GM18868 (cell line): ENCODE measurements around the gene L3MBTL4.

Source experiments
- ATAC-seq: cut with Tn5 transposase; IDR thresholded peaks from one replicate; pipeline ENCODE4 v1.9.1; 2021; ENCODE audit warnings: mild to moderate bottlenecking, moderate library complexity; ENCODE audit not compliant: unreplicated experiment

L3MBTL4 gene

DNA sequence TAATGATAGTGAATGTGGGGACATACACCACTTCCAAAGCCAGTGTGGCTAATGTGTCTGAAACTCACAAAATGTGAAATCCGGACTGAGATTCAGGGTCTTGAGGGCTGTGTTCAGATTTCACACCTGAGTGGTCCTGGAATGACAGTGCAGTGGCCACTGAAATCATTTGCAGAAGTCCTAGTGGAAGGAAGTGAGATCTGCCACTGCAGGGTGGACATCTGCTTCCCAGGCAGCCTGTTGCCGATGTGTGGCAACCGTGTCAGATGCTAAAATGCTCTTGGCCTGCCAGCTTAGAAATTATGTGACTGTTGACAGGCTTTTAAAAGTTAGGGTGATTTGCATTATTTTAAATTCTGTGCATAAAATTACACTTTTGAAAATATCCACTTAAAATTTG lies 441.6 kb downstream of the L3MBTL4 start:
- peak; percentile 15 for ATAC-seq

GRCh38 chr18:5972298-5972697 lies 442.4 kb downstream of the L3MBTL4 start:
- ATAC-seq, result peak; percentile 39

DNA sequence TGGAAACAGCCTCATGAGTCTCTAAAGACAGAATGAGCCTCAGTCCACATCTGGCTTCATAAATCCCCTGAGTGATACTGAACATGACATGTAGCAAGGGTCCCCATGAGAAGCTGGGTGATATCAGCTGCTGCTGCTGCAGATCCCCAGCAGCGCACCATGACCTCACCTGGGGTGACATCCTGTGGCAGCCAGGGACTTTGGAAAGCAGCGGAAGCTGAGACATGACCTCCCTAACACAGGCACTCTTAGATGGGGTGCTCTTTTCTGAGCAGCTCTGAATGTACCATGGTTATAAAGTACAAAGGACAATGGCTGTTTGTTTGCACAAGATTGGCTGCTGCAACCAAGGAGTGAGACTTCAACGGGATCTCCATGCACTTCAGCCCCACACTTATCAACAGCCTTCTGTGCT lies 444.7 kb downstream of the L3MBTL4 start:
- ATAC-seq, result no peak

DNA sequence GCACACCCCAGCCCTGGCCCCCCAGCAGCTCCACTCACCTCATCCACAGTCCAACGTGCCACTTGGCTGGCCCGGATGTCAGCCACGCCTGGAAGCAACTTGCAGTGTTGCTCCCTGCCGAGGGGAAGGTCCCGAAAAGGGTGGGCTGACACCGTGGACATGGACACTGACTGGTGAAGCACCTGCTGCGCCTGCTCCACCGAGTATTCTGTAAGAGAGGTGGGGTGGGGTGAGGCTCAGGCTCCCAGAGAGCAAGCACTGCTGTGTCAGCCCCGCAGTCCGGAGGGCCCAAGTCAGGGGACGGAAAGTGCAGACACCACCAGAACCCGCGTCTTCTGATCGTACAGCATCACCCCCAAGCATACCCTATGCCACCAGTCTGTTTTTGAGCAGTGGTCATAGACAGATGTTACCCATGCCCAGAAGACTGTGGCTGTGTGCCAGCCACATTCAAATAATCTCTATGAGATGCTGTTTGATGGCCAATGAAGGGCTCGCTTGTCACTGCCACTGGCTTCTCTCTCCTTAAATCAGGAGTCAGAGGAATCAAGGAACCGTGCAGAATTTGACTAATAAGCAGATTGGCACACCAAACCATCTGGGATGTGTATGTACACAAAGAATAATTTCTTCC lies 445.2 kb downstream of the L3MBTL4 start:
- ATAC-seq, result no peak

DNA sequence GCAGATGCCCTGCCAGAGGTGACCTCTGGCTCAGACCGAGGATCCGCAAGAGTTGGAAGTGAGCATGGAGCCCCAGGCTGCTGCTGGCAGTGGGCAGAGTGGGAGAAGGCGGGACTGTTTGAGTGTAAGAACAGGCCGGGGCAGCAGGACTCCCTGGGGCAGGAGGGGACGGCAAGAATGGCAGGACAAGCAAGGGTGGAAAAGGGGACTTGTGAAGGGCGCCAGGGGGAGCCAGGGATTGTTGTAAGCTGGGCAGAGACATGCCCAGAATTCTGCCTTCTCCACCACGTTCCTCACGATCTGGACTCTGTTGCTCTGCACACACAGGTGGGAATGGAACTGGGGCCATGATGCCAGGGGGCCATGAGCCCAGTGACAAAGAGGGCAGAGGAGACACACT lies 447.0 kb downstream of the L3MBTL4 start:
- no peak for ATAC-seq

GRCh38 chr18:5967007-5967406 lies 447.7 kb downstream of the L3MBTL4 start:
- no peak for ATAC-seq

DNA sequence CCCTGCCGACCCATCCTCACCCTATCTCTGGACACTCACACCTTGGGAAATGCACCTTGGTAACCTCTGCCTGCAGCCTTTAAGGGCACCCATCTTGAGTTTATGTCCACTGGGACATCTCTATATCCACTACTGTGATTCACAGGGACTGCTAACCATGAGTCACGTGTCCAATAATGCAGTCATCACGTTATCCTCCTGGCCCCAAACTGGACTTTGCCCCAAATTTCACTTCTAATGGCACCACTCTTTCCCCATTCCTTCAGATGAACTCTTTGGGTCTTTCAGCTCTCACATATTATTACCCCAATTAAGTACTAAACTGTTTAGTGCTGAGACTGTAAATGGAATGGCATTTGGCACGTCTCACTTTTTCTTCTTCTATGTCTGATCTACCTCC lies 448.2 kb downstream of the L3MBTL4 start:
- ATAC-seq, result no peak

- ATAC-seq, result no peak
Measured at GRCh38 chr18:5964996-5965395, 449.7 kb downstream of the L3MBTL4 start.

- no peak for ATAC-seq
Measured at GRCh38 chr18:5964596-5964995, 450.1 kb downstream of the L3MBTL4 start.

DNA sequence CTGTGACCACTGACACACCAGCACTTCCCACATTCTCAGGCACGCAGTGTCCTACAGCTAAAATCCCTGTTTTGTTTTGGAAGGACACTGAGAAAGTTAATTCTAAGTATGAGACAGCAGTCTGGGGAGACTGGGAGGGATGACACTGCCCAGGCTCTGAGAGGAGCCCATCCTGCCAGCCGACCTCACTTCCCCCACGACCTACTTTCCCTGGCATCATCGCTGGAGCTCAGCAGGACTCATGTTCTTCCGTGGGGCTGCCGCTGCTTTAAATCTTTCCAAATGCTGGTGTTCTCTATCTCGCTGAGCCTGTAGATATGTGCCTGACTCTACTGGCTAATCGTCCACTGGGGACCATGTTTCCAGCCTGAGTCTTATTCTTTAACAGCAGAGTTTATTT lies 450.6 kb downstream of the L3MBTL4 start:
- ATAC-seq, result no peak

GRCh38 chr18:5963267-5963666 lies 451.4 kb downstream of the L3MBTL4 start:
- ATAC-seq, result no peak

GRCh38 chr18:5962362-5962761 lies 452.3 kb downstream of the L3MBTL4 start:
- no peak for ATAC-seq

DNA sequence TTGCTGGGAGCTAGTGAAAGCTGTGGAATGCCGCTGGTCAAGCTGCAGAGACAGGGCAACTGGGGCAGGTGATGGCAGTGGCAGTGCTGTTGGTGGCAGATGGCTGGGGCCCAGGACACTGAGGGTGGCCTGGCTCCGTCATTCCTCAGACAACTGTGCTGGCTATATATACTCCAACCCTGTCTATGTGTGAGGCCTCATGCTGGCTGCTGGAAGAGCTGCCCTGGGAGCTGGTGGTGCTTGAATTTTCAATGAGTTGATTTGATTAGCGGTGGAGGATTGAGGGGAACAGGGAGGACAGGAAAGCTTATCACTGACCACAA lies 452.9 kb downstream of the L3MBTL4 start:
- no peak for ATAC-seq

- ATAC-seq, result no peak
Measured at GRCh38 chr18:5961097-5961827, 453.4 kb downstream of the L3MBTL4 start.

DNA sequence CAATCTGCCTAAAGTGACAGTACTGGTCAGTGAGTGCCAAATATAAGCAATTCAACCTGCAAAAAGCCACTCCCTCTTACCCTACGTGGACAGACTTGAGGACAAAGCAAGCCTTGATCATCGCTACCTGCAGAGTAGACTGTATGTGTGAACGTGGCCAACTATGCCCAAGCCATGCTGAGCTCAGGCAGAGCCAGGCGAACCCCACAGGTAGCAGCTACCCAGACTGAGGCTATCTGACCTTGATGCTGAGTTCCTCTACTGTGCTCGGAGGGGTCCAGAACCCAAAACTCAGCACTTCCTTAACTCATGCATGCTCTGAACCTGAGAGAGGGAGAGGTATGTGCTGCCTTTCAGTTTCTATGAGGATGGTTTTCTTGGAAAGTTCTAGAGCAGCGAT lies 455.9 kb downstream of the L3MBTL4 start:
- ATAC-seq, result no peak

- ATAC-seq, result no peak
Measured at GRCh38 chr18:5955861-5956260, 458.9 kb downstream of the L3MBTL4 start.

DNA sequence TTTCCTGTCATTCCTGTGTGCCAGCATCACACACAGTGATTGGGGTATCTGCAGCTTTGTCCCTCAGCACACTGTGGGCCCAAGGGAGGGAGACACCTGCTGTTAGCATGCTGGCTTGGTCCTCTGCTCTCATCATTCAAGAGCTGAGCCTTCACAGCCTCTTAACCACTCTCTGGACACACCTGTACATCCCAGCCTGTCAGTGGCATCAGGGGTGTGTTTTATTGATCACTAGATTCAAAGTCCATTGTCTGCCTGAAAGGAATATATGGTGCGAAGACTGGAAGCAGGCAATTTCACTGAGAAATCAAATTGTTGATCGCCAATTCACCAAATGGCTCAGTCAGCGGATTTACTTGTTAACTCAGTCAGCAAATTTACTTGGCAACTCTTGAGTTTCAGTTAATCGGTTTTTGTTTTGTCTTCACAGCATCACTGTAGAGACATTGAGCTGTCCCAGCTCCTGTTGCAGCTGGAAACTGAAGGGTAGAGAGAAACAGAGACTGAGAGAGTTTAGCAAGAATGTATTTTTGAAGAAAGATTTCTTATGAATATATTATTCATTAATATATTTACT lies 463.1 kb downstream of the L3MBTL4 start:
- ATAC-seq, result no peak

DNA sequence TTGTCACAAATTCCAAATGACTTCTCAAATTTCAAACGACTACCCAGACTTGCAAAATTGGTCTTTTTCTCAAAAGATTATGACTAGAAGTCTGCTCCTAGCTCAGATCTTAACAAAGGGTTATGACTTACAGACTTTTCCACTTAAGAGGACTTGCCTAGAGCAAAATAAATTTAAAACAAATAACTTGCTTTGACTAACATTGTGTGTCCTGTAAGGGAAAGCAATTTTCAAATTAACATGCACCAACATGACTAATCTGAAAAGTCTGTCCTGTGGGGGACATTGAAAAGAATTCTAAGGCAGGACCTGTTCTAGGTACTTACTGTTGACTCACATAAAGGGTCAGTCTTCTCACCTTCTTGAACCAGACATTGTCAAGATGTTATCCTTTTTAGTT lies 465.9 kb downstream of the L3MBTL4 start:
- no peak for ATAC-seq

- no peak for ATAC-seq
Measured at GRCh38 chr18:5948237-5948636, 466.5 kb downstream of the L3MBTL4 start.

- ATAC-seq, result no peak
Measured at GRCh38 chr18:5944448-5944847, 470.3 kb downstream of the L3MBTL4 start.

DNA sequence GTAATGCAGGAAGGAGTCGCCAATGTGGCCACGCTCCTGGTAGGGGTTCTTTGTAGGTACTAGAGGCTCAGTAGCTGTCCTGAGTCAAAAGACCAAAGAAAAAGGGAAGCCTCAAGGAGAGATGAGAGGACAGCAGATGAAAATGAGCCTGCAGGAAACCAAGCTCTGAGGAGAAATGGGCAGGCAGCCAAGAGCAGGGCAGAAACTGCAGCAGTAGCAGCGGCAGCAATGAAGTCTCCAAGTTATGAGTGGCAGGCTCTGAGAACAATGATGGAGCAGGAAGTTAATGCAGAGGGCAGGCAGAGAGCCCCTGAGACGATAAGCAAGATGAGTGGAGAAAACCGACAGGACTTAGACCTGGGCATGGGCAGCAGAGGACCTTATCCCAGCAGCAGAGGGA lies 471.2 kb downstream of the L3MBTL4 start:
- ATAC-seq, result no peak

- ATAC-seq, result no peak
Measured at GRCh38 chr18:5942591-5942990, 472.1 kb downstream of the L3MBTL4 start.

GRCh38 chr18:5941890-5942289 lies 472.8 kb downstream of the L3MBTL4 start:
- no peak for ATAC-seq
